HG02840 (cell line): ENCODE data around the gene DUSP11.
"Not testable (repeated sequence)": the region's sequence is repeated elsewhere in the genome, so short reads cannot be mapped to it uniquely, and the experiment has no call there.

Experiments used
- ATAC-seq: cut with Tn5 transposase; IDR thresholded peaks from one replicate; pipeline ENCODE4 v1.9.1; 2021; ENCODE audit warnings: mild to moderate bottlenecking, moderate library complexity, moderate number of reproducible peaks; ENCODE audit not compliant: unreplicated experiment, low FRiP score

DUSP11 gene

DNA sequence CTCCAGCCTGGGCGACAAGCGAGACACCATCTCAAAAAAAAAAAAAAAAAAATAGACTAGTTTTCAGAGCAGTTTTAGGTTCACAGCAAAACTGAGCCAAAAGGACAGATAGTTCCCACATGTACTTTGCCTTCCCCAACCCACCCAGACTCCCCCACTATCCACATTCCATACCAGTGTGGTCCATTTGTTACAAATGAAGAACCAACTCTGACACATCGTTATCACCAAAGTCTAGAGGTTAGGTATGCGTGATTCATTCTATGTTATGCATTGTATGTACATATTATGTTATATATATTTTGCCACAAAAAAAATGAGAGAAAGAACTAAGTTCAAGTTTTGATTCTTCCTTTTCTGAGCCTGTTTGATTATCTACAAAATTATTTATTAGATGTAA is 3.5 kb downstream of the DUSP11 start:
- no peak for ATAC-seq

- no peak for ATAC-seq
These were observed 7.1 kb downstream of the DUSP11 start for GRCh38 chr2:73772819-73773218.

GRCh38 chr2:73770725-73771124 is 9.2 kb downstream of the DUSP11 start:
- no peak for ATAC-seq

DNA sequence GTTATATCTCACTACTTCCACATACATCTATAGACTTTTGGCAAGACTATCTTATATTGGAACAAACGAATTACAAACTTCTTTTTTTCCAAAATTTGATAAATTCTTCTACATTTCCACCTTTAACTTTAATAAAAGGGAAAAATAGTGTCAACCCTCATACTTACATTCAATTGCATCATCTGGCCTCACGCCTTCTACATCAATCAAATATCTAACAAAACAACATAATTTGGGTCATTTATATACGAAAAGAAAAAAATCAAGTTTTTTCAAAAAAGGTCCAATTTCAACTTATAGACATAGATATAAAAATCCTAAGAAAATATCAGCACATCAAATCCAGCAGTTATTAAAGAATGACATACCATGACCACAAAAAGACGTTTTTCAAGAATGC is 12.9 kb downstream of the DUSP11 start:
- no peak for ATAC-seq

DNA sequence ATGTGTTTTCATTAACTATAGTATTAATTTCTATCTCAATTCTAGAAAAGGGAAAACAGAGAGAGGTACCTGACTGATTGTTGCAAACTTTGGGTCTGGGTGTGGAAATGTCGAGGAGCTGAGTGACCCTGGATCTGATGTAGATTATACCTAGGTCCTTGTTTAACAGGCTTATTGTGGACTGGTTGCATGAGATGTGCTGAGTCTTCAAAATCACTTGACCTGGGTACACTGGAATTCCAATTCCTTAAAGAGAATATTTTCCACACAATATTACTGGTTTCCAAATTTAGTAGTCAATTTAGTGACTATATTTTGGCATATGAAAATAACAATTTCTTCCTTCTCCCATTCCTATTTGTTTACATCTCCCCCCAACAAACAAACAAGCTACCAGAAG is 13.6 kb downstream of the DUSP11 start:
- ATAC-seq = no peak

GRCh38 chr2:73764945-73765344 is 15.0 kb downstream of the DUSP11 start:
- no peak for ATAC-seq

DNA sequence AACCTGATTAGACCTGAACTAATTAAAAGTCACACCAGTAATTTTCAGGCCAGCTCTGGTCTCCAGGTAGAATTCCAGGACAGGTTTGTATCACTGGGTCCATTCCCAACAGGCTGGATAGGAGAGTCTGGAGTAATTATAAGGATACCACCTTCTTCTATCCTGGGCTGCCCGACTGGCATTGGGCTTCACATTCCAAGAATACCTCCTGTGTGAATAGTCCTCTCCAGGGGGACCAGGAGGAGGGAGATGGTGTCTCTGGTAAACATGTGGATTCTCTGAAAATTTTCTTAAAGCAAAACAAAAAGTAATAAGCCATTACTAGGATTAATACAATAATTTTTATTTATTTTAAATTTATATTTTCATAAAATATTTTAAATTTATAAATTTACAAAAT is 17.3 kb downstream of the DUSP11 start:
- no peak for ATAC-seq

DNA sequence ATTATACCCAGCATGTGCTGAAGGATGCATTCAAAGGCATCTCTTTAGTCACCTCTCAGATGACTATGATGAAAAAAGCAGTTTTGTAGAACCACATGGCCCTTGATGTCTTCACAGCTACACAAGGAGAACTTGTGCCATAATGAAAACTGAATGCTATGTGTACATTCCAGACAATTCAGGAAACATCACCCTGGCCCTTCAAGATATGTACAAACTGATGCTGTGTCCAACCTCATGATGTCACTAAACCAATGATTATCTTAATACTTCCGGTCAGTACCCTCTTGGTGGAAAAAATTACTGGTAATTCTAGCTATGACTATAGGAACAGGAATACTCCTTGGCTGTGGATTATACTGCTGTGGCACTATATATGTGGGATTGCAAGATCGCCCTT is 20.0 kb downstream of the DUSP11 start:
- no peak for ATAC-seq

- no peak for ATAC-seq
These were observed 20.6 kb downstream of the DUSP11 start for GRCh38 chr2:73759285-73759764.

GRCh38 chr2:73754332-73754731 is 25.6 kb downstream of the DUSP11 start:
- not testable (repeated sequence) for ATAC-seq

DNA sequence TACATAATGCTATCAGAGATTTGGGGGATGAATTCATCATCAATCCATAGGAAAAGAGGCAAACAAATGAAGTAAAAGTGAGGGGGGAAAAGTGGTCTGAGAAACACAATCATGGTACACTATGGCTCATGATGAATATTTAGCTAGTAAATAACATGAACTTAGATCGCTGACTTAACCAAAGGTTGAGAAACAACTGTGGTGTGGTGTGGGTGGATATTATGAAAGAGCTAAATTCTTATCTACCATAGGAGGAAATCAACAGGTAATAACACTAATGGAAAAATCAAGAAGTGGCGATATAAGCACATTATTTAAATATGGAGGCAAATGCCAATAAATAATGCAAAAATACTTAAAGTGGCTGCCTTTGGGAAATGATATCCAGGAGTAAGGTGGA is 30.6 kb downstream of the DUSP11 start:
- no peak for ATAC-seq

DNA sequence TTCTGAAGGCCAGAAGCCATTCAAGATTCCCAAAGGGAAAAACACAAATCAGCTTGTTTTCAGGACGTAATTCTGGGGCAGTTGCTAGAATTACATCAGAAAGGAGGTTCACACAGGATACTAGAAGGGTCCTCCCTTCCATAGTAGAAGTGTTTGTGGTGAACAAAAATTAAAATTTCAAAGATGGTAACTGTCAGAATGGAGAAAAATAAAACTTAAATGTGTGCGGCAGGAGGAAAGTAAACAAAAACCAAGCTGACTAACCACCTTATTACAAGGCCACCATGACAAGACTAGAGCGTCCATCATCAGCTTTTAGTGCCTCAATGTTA is 33.1 kb downstream of the DUSP11 start:
- ATAC-seq = no peak

- ATAC-seq = no peak
These were observed 33.7 kb downstream of the DUSP11 start for GRCh38 chr2:73746015-73746876.

DNA sequence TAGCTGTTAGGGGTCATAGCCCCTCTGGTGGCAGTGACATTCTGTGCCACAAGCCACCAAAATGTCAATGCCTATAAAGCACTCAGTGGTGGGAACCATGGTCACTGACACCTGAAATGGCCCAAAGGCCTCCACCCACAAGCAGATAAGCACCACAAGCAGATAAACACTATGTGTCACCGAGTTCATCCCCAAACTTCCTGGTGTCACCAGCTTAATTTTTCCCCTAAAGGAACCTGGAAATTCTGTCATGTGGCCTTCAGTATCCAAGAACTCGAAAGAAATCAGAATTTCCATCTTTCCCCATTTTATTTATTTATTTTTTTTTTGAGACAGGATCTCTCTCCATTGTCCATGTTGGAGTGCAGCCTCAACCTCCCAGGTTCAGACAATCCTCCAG is 39.1 kb downstream of the DUSP11 start:
- ATAC-seq = no peak

DNA sequence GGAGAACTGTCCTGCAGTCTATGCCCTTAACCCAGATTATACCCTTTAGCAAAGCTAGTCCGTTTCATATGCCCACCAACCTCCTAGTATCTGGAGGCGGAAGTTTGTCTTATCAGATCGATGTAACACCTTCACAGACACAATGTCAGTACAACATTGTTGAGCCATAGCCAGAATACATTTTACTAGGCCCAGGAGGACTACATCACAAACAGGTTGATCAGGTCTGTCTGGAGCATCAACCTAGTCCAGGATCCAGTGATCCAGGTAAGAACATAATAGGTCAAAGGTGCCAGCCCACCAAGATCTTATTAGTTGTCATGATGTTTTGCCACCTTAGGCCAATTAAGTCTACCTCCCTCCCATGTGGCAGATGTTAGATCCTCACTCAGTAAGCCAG is 40.8 kb downstream of the DUSP11 start:
- ATAC-seq = no peak

DNA sequence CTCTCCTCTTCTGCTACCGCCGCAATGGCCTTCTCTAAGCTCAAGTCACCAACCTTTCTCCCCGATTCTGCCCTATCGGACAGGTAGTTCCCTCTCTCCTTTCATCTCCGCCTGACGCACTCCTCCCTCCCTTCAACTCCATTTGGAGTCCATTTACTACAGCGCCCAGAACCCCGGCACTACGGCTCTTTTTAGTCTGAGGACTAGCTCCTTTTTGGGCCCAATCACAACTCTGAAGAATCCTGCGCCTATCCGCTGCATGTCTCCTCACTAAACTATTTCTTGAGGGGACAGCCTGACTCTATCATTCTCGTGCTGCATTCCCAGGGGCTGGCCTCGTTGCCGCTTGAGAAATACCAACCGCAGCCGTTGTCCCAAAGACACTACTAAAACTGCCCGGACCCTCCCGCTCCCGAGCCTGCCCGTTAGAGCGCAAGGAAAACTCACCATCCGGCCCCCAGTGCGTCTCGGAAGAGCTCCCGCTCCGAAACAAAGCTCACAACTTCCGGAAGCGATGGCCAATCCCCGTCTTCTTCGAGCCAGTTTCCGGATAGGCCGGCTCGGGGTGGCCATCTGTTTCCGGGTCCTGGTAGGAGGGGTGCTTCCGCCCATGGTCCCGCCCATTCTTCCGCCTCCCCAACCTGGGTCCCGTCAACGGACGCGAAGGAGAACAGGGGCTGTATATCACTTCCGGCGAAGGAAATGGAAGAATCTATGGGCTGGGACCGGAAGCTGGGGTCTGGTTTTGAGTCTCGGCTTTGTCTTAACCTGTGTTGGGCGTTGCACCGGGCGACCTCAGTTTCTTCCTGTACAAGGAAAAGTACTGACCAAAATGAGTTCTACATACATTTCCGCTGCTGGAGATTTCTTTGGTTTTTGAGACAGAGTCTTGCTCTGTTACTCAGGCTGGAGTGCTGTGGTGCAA is 42.8 kb downstream of the DUSP11 start, which contains the start of gene TPRKB:
Gene TPRKB, minus strand, starts transcription at position 491 of the 925 bp plus-strand sequence. CDS start 2,776 bp downstream, outside the sequence.
- ATAC-seq = peak; percentile 97

- no peak for ATAC-seq
These were observed 43.5 kb downstream of the DUSP11 start for GRCh38 chr2:73736378-73736777.

- ATAC-seq = no peak
These were observed 49.1 kb downstream of the DUSP11 start for GRCh38 chr2:73730810-73731209.

- ATAC-seq = no peak
These were observed 51.2 kb downstream of the DUSP11 start for GRCh38 chr2:73728711-73729110.

DNA sequence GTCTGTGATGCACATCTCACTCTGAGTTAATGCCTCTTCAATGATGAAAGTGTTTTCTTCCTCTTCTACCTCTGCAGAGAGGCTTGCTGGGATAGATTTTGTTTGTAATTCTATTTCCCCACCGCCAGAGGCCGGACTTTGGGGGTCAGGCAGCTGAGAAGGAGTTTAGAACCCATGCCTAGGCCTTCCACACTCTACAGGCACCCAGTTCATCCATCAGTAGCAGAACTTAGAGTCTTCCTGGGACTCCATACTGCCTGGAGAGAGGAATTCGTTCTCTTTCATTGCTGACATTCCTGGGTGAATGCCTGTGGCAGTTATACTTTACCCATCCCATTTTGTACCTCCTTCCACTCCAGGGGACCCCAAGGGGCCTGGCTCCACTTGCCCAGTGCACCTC is 51.9 kb downstream of the DUSP11 start:
- ATAC-seq = no peak

DNA sequence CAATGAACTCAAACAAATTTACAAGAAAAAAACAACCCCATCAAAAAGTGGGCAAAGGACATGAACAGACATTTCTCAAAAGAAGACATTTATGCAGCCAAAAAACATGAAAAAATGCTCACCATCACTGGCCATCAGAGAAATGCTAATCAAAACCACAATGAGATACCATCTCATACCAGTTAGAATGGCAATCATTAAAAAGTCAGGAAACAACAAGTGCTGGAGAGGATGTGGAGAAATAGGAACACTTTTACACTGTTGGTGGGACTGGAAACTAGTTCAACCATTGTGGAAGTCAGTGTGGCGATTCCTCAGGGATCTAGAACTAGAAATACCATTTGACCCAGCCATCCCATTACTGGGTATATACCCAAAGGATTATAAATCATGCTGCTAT is 53.2 kb downstream of the DUSP11 start:
- ATAC-seq = not testable (repeated sequence)
